ENCODE data around the gene ETV7.

ETV7 gene

DNA sequence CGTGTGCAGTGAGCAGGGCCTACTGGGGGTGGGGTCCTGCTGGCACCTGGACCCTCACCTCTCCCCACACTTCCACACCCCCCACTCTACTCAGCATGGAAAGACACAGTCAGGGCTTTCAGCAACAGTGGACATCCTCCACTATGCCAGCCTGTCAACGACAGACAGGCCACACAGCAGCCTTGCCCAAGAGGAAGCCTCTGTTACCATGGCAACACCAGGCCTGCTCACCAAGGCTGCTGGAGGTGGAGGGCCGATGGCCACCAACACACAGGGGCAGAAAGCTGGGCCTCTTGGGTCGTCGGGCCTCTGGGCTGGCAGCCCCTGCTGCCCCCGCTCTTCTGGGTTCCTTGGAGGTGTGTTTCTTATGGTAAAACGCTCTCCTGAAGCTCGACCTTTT, 64.4 kb downstream of the ETV7 start:
- no peak for DNase-seq (ENCODE audit: low read depth, low spot score)

DNA sequence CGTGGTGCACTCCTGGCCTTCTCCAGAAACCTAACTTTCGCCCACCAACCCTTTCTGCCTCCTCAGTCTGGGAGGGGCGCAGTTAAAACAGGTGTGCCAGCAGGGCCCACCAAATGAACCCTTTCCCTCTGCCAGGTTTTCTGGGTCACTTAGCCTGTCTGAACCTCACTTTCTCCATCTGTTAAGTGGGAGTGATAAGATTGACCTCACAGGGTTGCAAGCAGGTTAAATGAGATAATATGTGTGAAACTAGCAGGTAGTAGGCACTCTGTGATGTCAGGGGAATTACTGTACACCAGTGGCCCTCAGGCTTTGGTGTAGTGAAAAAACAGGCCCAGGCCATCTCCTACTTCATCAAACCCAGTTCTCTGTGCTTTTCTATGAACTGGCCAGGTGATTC, 64.9 kb downstream of the ETV7 start:
- DNase-seq (ENCODE audit: low read depth, low spot score) = no peak

DNA sequence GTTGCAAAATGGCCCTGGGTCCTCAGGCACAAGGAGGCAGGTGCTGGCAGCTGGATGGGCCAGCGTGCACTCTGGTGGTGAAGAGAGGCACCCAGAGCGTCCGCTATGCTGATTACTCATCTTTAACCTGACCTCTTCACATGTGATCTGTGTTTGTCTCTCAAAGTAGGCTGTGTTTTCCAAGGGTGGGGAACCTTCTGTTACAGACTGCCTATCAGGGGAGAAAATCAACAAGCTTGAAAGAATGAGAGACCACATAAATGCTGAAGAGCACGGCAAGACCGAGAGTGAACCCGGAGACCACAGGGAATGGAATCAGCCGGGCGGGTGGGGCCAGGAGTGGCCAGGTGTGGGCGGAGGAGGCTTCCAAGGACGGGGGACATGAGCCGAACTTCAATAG, 67.0 kb downstream of the ETV7 start:
- no peak for DNase-seq (ENCODE audit: low read depth, low spot score)

DNA sequence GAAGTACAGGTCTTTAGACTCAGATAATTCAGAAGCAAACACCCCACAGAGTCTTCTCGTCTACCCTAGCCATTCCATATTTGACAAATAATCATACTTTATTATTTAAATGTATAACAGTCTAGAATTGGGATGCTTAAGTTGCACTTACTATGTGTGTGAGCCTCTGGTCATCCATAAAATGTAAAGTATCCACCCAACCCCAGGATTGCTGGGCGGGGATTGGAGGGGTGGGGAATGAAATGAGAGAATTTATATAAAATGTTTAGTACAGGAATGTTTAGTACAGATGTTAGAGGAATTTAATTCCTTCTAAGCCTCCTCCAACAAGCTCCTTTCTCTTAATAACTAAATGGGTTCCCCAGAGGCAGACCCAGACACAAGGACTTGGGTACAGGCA, 67.6 kb downstream of the ETV7 start:
- DNase-seq (ENCODE audit: low read depth, low spot score) = no peak

DNA sequence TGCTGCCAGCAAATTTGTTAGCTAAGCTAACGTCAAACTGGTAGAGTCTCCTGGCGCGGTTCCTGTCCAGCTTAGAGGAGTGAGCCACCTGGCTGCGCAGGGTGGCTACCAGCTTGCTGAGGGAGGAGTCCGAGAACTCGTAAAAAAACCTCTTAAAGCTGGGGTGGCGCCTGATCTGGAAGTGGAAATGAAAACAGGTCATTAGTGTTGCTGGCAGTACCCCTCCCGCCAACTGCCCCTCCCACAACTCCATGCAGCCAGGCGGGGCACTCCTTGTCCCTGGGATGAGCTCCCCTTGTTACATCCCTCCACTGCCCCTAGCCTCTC, 68.1 kb downstream of the ETV7 start:
- DNase-seq (ENCODE audit: low read depth, low spot score) = no peak

DNA sequence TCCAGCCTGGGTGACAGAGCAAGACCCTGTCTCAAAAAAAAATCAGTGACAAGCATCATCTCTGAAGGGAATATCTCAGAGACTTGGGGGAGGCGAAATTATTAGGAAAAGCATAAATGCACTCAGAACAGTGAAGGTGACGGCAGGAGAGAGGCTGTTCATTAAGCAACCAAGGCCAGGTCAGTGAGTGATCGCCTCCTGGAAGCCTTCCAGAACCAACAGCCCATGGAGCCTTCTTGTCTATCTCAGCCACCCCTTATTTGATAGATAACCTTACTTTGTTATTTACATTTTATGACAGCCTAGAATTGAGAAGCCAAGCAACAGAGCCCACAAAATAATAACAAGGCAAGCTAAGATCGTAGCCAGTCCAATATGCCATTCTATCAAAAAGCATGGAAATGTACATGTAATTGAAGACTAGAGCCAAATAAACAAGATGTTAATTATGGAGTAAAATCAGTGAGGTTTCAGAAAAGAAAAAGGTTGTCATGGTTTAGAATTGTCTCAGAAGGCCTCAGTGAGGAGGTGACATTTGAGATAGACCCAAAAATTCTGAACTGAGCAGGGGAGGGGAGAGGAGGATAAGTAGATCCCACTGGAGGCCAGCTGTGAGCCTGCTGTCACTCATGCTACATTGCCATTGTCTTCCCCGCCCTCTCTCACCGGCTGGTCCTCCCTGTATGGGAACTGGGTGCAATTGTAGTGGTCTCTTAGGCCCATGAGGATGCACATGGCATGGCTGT, 68.6 kb downstream of the ETV7 start:
- no peak for DNase-seq (ENCODE audit: low read depth, low spot score)

DNA sequence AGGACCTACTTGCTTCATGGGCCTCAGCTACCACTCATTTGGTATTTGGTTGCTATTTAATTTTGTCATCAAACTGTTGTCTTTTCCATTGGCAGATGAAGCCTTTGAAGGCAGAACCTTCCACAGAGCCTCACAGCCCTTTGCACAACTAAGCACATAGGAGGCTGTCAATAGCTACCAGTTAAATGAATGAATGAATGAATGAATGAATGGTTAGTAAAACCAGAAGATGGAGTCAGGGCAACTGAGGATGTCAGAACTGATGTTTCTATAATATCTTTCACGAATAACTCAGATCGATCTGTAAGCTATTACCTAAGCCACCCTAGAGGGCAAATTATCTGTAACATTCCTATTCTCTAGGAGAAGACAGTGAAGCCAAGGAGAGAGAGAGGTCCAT, 69.8 kb downstream of the ETV7 start:
- no peak for DNase-seq (ENCODE audit: low read depth, low spot score)
